GM18505 (cell line): ENCODE data around the gene FALEC.
A peak's percentile ranks its signal among the peaks of the same experiment; 100 is the strongest.

Experiments used
- ATAC-seq: cut with Tn5 transposase; IDR thresholded peaks from one replicate; pipeline ENCODE4 v1.9.1; 2021; ENCODE audit not compliant: unreplicated experiment
- POLR2A ChIP-seq: IDR thresholded peaks from 4 replicates; pipeline ENCODE4 v1.6.1; 2011; ENCODE audit warnings: borderline replicate concordance; ENCODE audit not compliant: insufficient read depth, insufficient read length; ENCODE audit errors: extremely low read depth

Gene FALEC

DNA sequence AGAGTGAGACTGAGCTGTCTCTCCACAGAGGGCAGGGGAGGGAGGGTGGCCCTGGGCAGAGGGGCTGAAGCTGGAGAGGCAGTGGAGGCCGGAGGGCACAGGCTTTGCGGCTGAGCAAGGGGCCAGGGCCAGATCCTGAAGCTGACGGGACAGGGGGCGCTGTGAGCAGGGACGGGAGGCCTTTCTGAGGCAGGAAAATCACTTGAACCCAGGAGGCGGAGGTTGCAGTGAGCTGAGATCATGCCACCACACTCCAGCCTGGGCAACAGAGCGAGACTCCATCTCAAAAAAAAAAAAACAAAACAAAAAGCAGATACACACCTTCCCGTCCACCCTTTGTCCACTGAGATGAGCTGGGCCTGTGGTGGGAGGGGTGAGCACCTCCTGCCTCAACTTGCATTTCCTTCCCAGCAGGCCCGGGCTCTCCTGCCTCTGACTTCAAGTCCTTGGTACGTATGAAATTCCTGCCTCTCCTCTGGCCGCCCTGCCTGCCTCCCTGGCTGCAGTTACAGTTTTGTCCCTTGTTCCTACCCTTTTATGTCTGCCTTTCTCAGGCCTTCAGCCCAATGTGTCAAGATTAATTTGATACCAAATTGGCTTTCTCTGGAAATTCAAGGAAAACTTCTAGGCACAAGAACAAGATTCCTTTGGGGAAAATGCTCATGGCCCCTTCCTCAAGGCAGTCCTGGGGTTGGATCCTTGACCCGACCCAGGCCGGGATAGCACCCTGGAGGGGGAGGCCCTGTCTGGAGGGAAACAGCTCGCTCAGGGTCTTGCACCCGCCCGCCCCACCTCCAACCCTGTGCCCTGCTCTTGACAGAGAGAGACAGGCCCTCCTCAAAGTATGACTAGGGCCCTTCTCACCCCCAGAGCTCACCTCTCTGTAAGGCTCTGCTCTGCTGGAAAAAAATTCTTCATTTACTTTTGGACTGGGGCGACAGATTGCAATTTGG is 22.5 kb downstream of the FALEC start:
- TF ChIP-seq POLR2A: no peak

DNA sequence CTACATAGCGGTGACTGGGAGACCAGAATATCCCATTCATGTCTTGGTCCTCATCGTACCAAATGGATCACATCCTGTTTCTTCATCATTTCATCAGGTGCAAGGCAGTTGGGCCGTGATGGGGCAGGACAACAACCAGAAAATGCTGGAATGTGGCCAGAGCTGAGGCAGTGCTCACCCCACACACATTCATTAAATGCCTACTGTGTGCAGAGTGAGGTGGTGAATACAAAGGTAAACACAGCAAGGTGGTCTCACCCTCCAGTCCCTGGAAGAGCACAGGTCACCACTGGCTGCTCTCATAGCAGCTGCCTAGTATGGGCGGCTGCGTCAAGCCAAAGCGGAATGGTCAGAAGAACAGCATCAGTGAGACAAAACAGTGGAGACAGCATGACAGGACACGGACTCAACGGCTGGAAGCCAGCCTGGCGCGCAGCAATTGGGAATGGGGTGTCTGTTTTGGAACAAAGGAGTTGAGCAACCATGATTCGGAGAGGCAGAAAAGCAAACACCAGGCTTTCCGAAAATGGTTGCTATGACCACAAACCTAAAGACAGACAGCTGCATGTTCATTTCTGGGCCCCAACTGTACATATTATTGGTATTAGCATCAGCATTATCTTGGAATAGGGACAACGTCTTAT is 28.1 kb downstream of the FALEC start:
- no peak for ATAC-seq
- TF ChIP-seq POLR2A: no peak

More for the DNA sequence above, 22.5 kb downstream of the FALEC start:
- no peak for ATAC-seq

GRCh38 chr1:150544204-150544603 is 28.7 kb downstream of the FALEC start:
- no peak for TF ChIP-seq POLR2A
- ATAC-seq: no peak

DNA sequence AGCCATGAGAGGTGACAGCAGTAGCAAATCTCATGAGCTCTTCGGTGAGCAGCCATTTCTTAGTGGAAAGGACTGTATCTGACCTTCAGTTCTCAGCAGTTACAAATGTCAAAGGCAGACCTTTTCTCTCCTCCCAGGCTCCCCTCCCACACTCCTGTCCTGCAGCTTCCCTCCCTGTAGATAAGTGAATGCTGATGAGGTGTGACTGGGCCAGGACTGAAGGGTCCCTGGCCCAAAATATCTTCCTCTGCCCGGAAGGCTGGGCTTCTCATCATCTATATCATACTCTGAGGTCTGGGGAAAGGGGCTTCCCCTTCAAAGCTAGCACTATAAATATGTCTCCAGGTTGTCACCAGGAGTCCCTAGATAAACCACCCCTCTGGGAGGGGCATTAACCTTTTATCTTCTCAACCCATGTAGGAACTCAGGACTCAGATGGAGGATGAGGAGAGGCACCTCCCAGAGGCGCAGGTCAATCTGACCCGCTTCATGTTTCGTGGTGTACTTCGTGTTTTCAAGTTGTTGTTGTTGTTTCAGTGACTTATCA is 30.0 kb downstream of the FALEC start:
- ATAC-seq: no peak

DNA sequence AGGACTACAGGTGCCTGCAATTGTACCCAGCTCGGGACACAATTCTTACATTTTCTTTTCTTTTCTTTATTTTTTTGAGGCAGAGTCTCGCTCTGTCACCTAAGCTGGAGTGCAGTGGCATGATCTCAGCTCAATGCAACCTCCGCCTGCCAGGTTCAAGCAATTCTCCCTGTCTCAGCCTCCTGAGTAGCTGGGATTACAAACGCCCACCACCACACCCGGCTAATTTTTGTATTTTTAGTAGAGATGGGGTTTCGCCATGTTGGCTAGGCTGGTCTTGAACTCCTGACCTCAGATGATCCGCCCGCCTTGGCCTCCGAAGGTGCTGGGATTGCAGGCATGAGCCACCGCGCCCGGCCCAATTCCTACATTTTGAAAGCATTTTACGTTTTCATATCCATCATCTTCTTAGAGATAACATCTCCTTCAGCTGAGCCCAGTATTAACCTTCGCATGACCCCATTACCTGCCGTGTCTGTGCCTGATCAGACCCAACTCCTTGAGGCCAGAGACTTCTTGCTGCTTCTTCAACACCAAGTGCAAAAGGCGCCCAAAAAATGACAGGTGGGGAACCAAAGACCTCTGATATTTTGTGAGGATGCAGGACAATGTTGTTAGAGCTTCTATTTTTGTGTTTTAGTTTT is 30.9 kb downstream of the FALEC start:
- no peak for ATAC-seq
- TF ChIP-seq POLR2A: no peak

More for the DNA sequence above, 30.0 kb downstream of the FALEC start:
- TF ChIP-seq POLR2A: no peak

DNA sequence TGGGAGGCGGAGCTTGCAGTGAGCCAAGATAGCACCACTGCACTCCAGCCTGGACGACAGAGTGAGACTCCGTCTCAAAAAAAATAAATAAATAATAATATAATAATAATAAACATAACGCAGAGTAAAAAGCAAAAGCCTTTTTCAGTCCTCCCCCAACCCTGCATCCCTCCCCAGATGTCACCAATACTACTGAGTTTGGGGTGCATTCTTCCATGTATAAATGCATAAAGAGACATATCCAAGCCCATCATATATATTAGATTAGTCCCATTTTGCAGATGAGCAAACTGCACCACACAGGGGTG is 32.7 kb downstream of the FALEC start:
- no peak for ATAC-seq
- TF ChIP-seq POLR2A: no peak

DNA sequence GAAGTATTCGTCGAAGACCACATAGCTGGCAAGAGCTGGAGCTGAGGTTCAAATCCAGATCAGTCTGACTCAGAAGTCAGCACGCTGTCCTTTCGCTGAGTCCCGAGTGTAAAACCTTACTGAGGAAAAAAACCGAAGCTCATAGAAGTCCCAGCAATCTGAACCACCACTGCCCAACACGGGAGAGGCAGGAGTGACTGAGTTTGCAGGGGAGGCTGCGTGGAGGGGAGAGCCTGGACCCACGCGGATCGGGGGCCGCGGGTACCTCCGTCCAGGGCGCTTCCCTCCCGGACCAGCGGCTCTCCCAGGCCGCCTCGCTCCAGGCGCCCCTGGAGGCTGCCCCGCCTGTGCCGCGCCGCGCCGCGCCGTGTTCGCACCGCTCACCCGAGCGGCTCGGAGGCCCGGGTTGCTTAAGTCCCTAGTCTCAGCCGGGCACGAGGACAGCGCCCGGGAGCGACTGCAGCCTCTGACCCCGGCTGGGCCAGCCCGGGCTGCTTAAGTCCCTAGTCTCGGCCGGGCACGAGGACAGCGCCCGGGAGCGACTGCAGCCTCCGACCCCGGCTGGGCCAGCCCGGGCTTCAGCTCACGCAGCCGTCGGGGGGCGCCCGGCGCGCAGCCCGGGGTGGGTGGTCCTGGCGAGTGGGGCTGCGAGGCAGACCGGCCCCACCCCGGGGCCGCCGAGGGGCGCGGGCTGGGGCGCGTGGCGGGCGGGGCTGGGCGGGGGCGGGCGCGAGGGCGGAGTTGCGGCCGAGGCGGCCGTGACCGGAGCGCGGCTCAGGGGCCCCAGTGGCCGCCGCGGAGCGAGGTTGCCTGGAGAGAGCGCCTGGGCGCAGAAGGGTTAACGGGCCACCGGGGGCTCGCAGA is 33.3 kb downstream of the FALEC start, which contains the start of gene ADAMTSL4:
Gene ADAMTSL4 (plus strand): TSS at position 777 of the 864 bp plus-strand sequence. CDS start 2,881 bp downstream, outside the sequence.
- ATAC-seq: peak; percentile 52

GRCh38 chr1:150549496-150550221 is 34.1 kb downstream of the FALEC start:
- no peak for TF ChIP-seq POLR2A
- ATAC-seq: no peak

More for the DNA sequence above, 33.3 kb downstream of the FALEC start, which contains the start of gene ADAMTSL4:
- TF ChIP-seq POLR2A: no peak

DNA sequence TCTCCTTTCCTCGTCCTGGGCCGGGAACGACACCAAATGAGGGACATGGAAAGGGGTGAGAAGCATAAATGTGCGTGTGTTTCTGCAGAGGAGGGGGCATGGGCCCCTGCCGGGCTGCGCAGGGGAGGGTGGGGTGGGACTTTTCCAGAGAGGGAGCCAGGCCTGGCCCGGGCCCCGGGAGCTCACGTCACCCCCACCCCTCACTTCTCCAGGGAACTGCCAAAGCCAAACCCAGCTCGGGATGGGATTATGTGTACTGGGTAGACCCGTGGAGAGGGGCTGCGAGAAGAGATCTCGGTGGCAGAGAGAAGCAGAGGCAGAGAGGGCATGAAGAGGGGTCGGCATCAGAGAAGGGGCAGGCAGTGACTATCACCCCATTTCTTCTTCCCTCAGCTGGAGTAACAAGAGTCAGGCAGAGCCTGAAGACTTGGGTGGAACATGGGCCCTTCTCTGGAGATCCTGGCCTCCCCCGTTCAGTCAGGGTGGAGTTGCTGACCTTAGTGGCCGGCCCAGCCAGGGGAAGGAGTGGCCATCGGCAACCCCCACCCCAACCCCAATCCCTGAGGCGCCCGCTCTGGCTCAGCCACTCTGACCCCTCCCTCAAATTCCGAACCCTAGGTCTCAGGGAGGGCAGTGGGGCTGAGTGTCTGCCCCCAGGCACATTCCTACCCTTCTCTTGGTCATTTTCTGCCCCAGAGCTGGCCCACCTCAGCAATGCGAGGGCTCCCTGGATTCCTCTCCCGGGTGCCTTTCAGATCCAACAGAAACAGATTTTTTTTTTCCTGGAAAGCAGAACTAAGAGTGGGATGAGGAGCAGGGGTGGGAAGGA is 34.9 kb downstream of the FALEC start:
- ATAC-seq: no peak
- no peak for TF ChIP-seq POLR2A

DNA sequence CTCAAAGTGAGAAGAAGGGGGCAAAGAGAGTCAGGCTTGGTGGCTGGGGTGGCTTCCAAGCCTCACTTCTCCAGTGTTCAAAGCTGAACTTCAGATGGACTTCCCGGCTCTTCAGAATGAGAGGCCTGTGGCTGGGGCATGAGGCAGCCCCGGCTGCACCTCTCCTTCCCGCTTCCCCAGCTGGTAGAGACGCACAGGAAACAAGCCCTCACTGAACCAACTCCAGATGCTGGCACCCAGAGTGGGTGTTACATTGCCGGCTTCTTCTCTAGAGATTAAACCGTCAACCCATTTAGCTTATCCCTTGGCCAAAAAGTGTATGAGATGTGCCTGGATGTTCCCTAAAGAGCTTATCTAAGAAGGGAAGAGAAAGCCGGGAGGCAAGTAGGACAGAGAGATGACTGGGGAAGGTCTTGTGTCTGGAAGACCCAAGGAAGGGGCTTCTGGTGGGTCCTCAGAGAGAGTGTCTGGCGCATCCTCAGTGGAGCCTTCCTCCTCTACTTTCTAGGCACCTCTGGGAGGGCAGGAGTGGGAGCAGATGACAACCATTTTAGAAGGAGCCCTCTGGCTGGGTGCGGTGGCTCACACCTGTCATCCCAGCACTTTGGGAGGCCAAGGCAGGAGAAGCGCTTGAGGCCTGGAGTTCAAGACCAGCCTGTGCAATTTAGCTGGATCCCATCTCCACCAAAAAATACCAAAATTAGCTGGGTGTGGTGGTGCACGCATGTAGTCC is 35.7 kb downstream of the FALEC start:
- no peak for ATAC-seq
- no peak for TF ChIP-seq POLR2A

- no peak for ATAC-seq
- no peak for TF ChIP-seq POLR2A
Observed at GRCh38 chr1:150551784-150552127, 36.2 kb downstream of the FALEC start.
